Rectal smooth muscle tissue (tissue), 1 donor: Measurements from ENCODE around the gene SEC24D.

ENCODE experiments used
- H3K27ac ChIP-seq: one replicate; pipeline ENCODE4 v1.7.0; 2013; ENCODE audit warnings: low read depth, low read length, inconsistent platforms
- H3K27me3 ChIP-seq: one replicate; pipeline ENCODE4 v1.7.0; 2013; ENCODE audit warnings: low read length; ENCODE audit not compliant: control insufficient read depth, insufficient read depth
- H3K36me3 ChIP-seq: one replicate; pipeline ENCODE4 v1.7.0; 2013; ENCODE audit warnings: low read length; ENCODE audit not compliant: control insufficient read depth, insufficient read depth
- H3K4me1 ChIP-seq: one replicate; pipeline ENCODE4 v1.7.0; 2013; ENCODE audit warnings: low read length; ENCODE audit not compliant: control insufficient read depth, insufficient read depth
- H3K4me3 ChIP-seq: one replicate; pipeline ENCODE4 v1.7.0; 2013; ENCODE audit warnings: low read length
- H3K9ac ChIP-seq: one replicate; pipeline ENCODE4 v1.7.0; 2013; ENCODE audit warnings: low read length

SEC24D gene

GRCh38 chr4:118865091-118865708, 29.3 kb upstream of the SEC24D start:
- Histone ChIP-seq H3K9ac (no peak overlapping the region), H3K27me3 (no peaks in the 10 kb centered on the region), H3K27ac (no peak overlapping the region), H3K36me3 (no peaks in the 10 kb centered on the region), H3K4me1 (peaks cover 10% of the 10 kb centered on the region), H3K4me3 (no peak overlapping the region)

- Histone ChIP-seq H3K27me3 (no peaks in the 10 kb centered on the region), H3K27ac (no peak overlapping the region), H3K4me1 (no peaks in the 10 kb centered on the region), H3K4me3 (no peak overlapping the region), H3K9ac (no peak overlapping the region), H3K36me3 (no peaks in the 10 kb centered on the region)
Observed at GRCh38 chr4:118858779-118859178, 22.9 kb upstream of the SEC24D start.

- no peaks in the 10 kb centered on the region for H3K27me3 ChIP-seq
- H3K4me1 ChIP-seq = no peaks in the 10 kb centered on the region
- H3K27ac ChIP-seq = no peak overlapping the region
- no peak overlapping the region for H3K4me3 ChIP-seq
- H3K9ac ChIP-seq = no peak overlapping the region
- H3K36me3 ChIP-seq = no peaks in the 10 kb centered on the region
Observed at GRCh38 chr4:118857760-118858159, 21.8 kb upstream of the SEC24D start.

GRCh38 chr4:118850488-118851173, 14.7 kb upstream of the SEC24D start:
- H3K27me3 ChIP-seq = no peaks in the 10 kb centered on the region
- H3K4me3 ChIP-seq = peak overlapping the region; percentile 31
- no peaks in the 10 kb centered on the region for H3K36me3 ChIP-seq
- peaks cover 2% of the 10 kb centered on the region for H3K4me1 ChIP-seq
- no peak overlapping the region for H3K9ac ChIP-seq
- H3K27ac ChIP-seq = no peak overlapping the region

GRCh38 chr4:118849867-118850487, 14.1 kb upstream of the SEC24D start:
- no peaks in the 10 kb centered on the region for H3K27me3 ChIP-seq
- no peak overlapping the region for H3K9ac ChIP-seq
- H3K4me3 ChIP-seq = peak overlapping the region; percentile 31
- peaks cover 2% of the 10 kb centered on the region for H3K4me1 ChIP-seq
- no peak overlapping the region for H3K27ac ChIP-seq
- H3K36me3 ChIP-seq = no peaks in the 10 kb centered on the region

GRCh38 chr4:118848901-118849300, 13.0 kb upstream of the SEC24D start:
- Histone ChIP-seq H3K27ac (no peak overlapping the region), H3K27me3 (no peaks in the 10 kb centered on the region), H3K4me3 (no peak overlapping the region), H3K4me1 (peaks cover 2% of the 10 kb centered on the region), H3K9ac (no peak overlapping the region), H3K36me3 (no peaks in the 10 kb centered on the region)

- Histone ChIP-seq H3K4me3 (no peak overlapping the region), H3K9ac (no peak overlapping the region), H3K36me3 (no peaks in the 10 kb centered on the region), H3K27ac (no peak overlapping the region), H3K4me1 (peaks cover 2% of the 10 kb centered on the region), H3K27me3 (no peaks in the 10 kb centered on the region)
Observed at GRCh38 chr4:118848242-118848641, 12.3 kb upstream of the SEC24D start.

GRCh38 chr4:118846979-118847378, 11.1 kb upstream of the SEC24D start:
- Histone ChIP-seq H3K36me3 (no peaks in the 10 kb centered on the region), H3K9ac (no peak overlapping the region), H3K27me3 (no peaks in the 10 kb centered on the region), H3K4me3 (no peak overlapping the region), H3K4me1 (peaks cover 2% of the 10 kb centered on the region), H3K27ac (no peak overlapping the region)

GRCh38 chr4:118845552-118846050, 9.7 kb upstream of the SEC24D start:
- H3K36me3 ChIP-seq = no peaks in the 10 kb centered on the region
- H3K27ac ChIP-seq = no peak overlapping the region

GRCh38 chr4:118843237-118843636, 7.3 kb upstream of the SEC24D start:
- Histone ChIP-seq H3K27ac (no peak overlapping the region), H3K36me3 (no peaks in the 10 kb centered on the region), H3K9ac (no peak overlapping the region)

More at GRCh38 chr4:118845552-118846050, 9.7 kb upstream of the SEC24D start:
- no peaks in the 10 kb centered on the region for H3K4me1 ChIP-seq
- H3K27me3 ChIP-seq = no peaks in the 10 kb centered on the region
- H3K4me3 ChIP-seq = no peak overlapping the region
- H3K9ac ChIP-seq = no peak overlapping the region

GRCh38 chr4:118842055-118842454, 6.1 kb upstream of the SEC24D start:
- Histone ChIP-seq H3K36me3 (no peaks in the 10 kb centered on the region), H3K9ac (no peak overlapping the region), H3K27ac (no peak overlapping the region), H3K27me3 (no peaks in the 10 kb centered on the region), H3K4me3 (no peak overlapping the region), H3K4me1 (no peaks in the 10 kb centered on the region)

More at GRCh38 chr4:118843237-118843636, 7.3 kb upstream of the SEC24D start:
- Histone ChIP-seq H3K27me3 (no peaks in the 10 kb centered on the region), H3K4me1 (no peaks in the 10 kb centered on the region), H3K4me3 (no peak overlapping the region)

GRCh38 chr4:118839221-118839927, 3.4 kb upstream of the SEC24D start:
- Histone ChIP-seq H3K36me3 (no peaks in the 10 kb centered on the region), H3K9ac (no peak overlapping the region), H3K27ac (no peak overlapping the region), H3K4me1 (peaks cover 4% of the 10 kb centered on the region), H3K27me3 (no peaks in the 10 kb centered on the region), H3K4me3 (no peak overlapping the region)
